WTC11 (cell line): ENCODE data around the gene SLC22A31. TPM values are rescaled to one million over a fixed set of nuclear protein-coding genes. Genes with fewer than 3 reads are reported as not detected.

Experiments
- ATAC-seq: fragments of 200-7000 bp; cut with Tn5 transposase; 2 replicates; pipeline ENCODE4 v1.10.0; 2021; ENCODE audit warnings: mild to moderate bottlenecking, moderate library complexity
- CTCF ChIA-PET: fragments of 300-600 bp; sonication (Branson Sonifier 250); formaldehyde crosslinking; loops from one replicate; lab custom pipeline; 2021; ENCODE audit warnings: antibody characterized with exemption; lab: Charles Lee
- POLR2A ChIA-PET: fragments of 350-600 bp; sonication (Branson Sonifier 250); formaldehyde crosslinking; loops from one replicate; lab custom pipeline; 2021; ENCODE audit warnings: antibody characterized with exemption; lab: Charles Lee
- DNase-seq: peaks from one replicate; pipeline ENCODE4 v3.0.0; 2021; ENCODE audit warnings: low spot score
- H3K27ac Mint-ChIP-seq: 2 replicates; pipeline ENCODE4 v1.8.0; 2021; ENCODE audit warnings: mixed read lengths
- H3K27me3 Mint-ChIP-seq: 2 replicates; pipeline ENCODE4 v1.8.0; 2021; ENCODE audit warnings: low read depth, mild to moderate bottlenecking, moderate library complexity, mixed read lengths
- H3K36me3 Mint-ChIP-seq: 2 replicates; pipeline ENCODE4 v1.8.0; 2021; ENCODE audit warnings: mixed read lengths
- H3K4me1 Mint-ChIP-seq: 2 replicates; pipeline ENCODE4 v1.8.0; 2022; ENCODE audit warnings: mixed read lengths
- H3K4me3 Mint-ChIP-seq: 2 replicates; pipeline ENCODE4 v1.8.0; 2021; ENCODE audit warnings: mild to moderate bottlenecking, moderate library complexity, mixed read lengths
- H3K9me3 Mint-ChIP-seq: 2 replicates; pipeline ENCODE4 v1.8.0; 2021; ENCODE audit warnings: mixed read lengths
- ATF3 ChIP-seq: sonication (generic); formaldehyde crosslinking; conservative IDR thresholded peaks from 2 replicates; pipeline ENCODE4 v1.8.1; 2022; ENCODE audit warnings: mild to moderate bottlenecking, missing genetic modification reagents
- ATF6 ChIP-seq: sonication (generic); formaldehyde crosslinking; IDR thresholded peaks from 2 replicates; pipeline ENCODE4 v1.8.1; 2023; ENCODE audit warnings: mild to moderate bottlenecking, missing genetic modification reagents
- CDX4 ChIP-seq: fragments of 250-450 bp; sonication (Bioruptor Pico); IDR thresholded peaks from 2 replicates; pipeline ENCODE4 v1.9.0; 2021; ENCODE audit warnings: moderate library complexity, mild to moderate bottlenecking, inconsistent platforms, borderline replicate concordance
- CTCF ChIP-seq: fragments of 200-600 bp; IDR thresholded peaks from 2 replicates; pipeline ENCODE4 v1.8.0; 2022; ENCODE audit warnings: antibody characterized with exemption
- MYBL2 ChIP-seq: sonication (generic); formaldehyde crosslinking; IDR thresholded peaks from 2 replicates; pipeline ENCODE4 v1.8.1; 2023; ENCODE audit warnings: mild to moderate bottlenecking, moderate library complexity, missing genetic modification reagents
- RORB ChIP-seq: fragments of 250-450 bp; sonication (Bioruptor Pico); IDR thresholded peaks from 2 replicates; pipeline ENCODE4 v1.9.0; 2021; ENCODE audit warnings: mild to moderate bottlenecking
- SP1 ChIP-seq: sonication (generic); formaldehyde crosslinking; conservative IDR thresholded peaks from 2 replicates; pipeline ENCODE4 v1.8.1; 2022; ENCODE audit warnings: missing genetic modification reagents
- TCF7 ChIP-seq: sonication (generic); formaldehyde crosslinking; IDR thresholded peaks from 2 replicates; pipeline ENCODE4 v1.8.0; 2022; ENCODE audit warnings: mild to moderate bottlenecking, low read depth, missing genetic modification reagents, moderate library complexity
- TP53 ChIP-seq: sonication (generic); formaldehyde crosslinking; IDR thresholded peaks from 2 replicates; pipeline ENCODE4 v1.8.1; 2023; ENCODE audit warnings: mild to moderate bottlenecking, missing genetic modification reagents
- USF2 ChIP-seq: sonication (generic); formaldehyde crosslinking; IDR thresholded peaks from 2 replicates; pipeline ENCODE4 v1.8.1; 2023; ENCODE audit warnings: mild to moderate bottlenecking, missing genetic modification reagents, moderate library complexity
- ZNF232 ChIP-seq: sonication (generic); formaldehyde crosslinking; IDR thresholded peaks from 2 replicates; pipeline ENCODE4 v1.8.0; 2022; ENCODE audit warnings: mild to moderate bottlenecking, missing genetic modification reagents
- total RNA-seq: library from RNA; stranded (reverse); gene quantifications from 3 replicates; pipeline ENCODE4 v1.2.3, GENCODE V29; 2021

SLC22A31 gene
- total RNA-seq, 1 experiment from 2014 or later: 12.1 TPM

- TF ChIP-seq MYBL2 (CRISPR knock-in tag): no peak
These were observed 29.8 kb downstream of the SLC22A31 start (continued) for GRCh38 chr16:89170346-89171215.

- POLR2A ChIA-PET: no interaction called here
- DNase-seq: no peak
- peaks cover 6% of the 10 kb centered on the region; the same call in 1 of the 2 replicates for H3K27me3 Mint-ChIP-seq
- ATAC-seq: no peak
- no peak overlapping the region for H3K27ac Mint-ChIP-seq
- H3K36me3 Mint-ChIP-seq: no peaks in the 10 kb centered on the region
- TF ChIP-seq ATF6 (CRISPR knock-in tag) (no peak), TCF7 (CRISPR knock-in tag) (peak; percentile 16; the same call in 1 of the 2 replicates)
- CTCF ChIA-PET: interaction anchor here (0.6 to 1.3 kb wide), 2 partner anchors 349 to 432 kb away, joined by 3 read pairs; no protein-coding TSS in a partner anchor
- H3K4me3 Mint-ChIP-seq: no peak overlapping the region
- H3K9me3 Mint-ChIP-seq: no peaks in the 10 kb centered on the region
- H3K4me1 Mint-ChIP-seq: peaks cover 14% of the 10 kb centered on the region
These were observed 30.6 kb downstream of the SLC22A31 start for GRCh38 chr16:89169778-89170177.

GRCh38 chr16:89168381-89169189 is 31.8 kb downstream of the SLC22A31 start:
- DNase-seq (no peak), ATAC-seq (no peak)
- Mint-ChIP-seq H3K27ac (no peak overlapping the region), H3K27me3 (peaks cover 6% of the 10 kb centered on the region; the same call in 1 of the 2 replicates), H3K9me3 (no peaks in the 10 kb centered on the region), H3K4me3 (no peak overlapping the region), H3K4me1 (peaks cover 10% of the 10 kb centered on the region), H3K36me3 (no peaks in the 10 kb centered on the region)
- ChIA-PET POLR2A (no interaction called here), CTCF (interaction anchor here (1.2 to 2.6 kb wide), 7 partner anchors 32 to 432 kb away, joined by 3 to 47 read pairs (median 17); partner anchors contain the start of genes APRT and SLC22A31)
- TF ChIP-seq CTCF (no peak), ZNF232 (no peak), TCF7 (CRISPR knock-in tag) (no peak), ATF3 (no peak), CDX4 (CRISPR knock-in tag) (no peak), SP1 (CRISPR knock-in tag) (no peak), USF2 (CRISPR knock-in tag) (no peak), RORB (no peak), TP53 (CRISPR knock-in tag) (no peak)
